Lower leg skin (tissue), 4 donors: ENCODE results near the gene C11orf21. TPM values are rescaled to one million over a fixed set of nuclear protein-coding genes. Genes with fewer than 3 reads are reported as not detected.

Experiments
- DNase-seq, 2 donors: peaks; one replicate each; pipeline ENCODE4 v3.0.0-alpha.2; 2019; ENCODE audit warnings: low spot score in 2 of 2
- H3K4me3 ChIP-seq: fragments of 200-600 bp; sonication (generic); 2 replicates; pipeline ENCODE4 v1.5.1; 2017; ENCODE audit warnings: mild to moderate bottlenecking, low read depth; ENCODE audit not compliant: poor library complexity, severe bottlenecking
- POLR2A ChIP-seq, 2 donors: fragments of 450-650 bp; IDR thresholded peaks; one replicate each; pipeline ENCODE4 v1.6.1; 2016 to 2017; ENCODE audit warnings: antibody characterized with exemption in 2 of 2, mild to moderate bottlenecking in 1 of 2, moderate library complexity in 1 of 2
- WGBS, 2 donors: methylation state at CpG; one replicate each; pipeline ENCODE4 v1.1.5; 2018; 5-methylcytosine and 5-hydroxymethylcytosine counted together
- intact Hi-C: fragments of 100-400 bp; cut with DNase I; formaldehyde crosslinking; loops from one replicate; pipeline ENCODE4 v1.15.0; 2023; ENCODE audit warnings: low total_unique reads
- total RNA-seq, 4 donors: library from RNA; depleted of rRNA; stranded (reverse); fragments of >200 nt; gene quantifications; one replicate each; pipeline ENCODE4 v1.1.0, GENCODE V29; 2016
- TF ChIP-seq, protein P1 (sequence below), 3 donors: fragments of 450-650 bp; IDR thresholded peaks; one replicate each; pipeline ENCODE4 v1.5.1; 2016; ENCODE audit warnings: antibody characterized with exemption in 3 of 3, mild to moderate bottlenecking in 3 of 3, moderate library complexity in 2 of 3

The C11orf21 gene
- total RNA-seq, 4 donors from 2014 or later: 0.42 to 1.4 (median 0.65) TPM

GRCh38 chr11:2304506-2305139 lies 2.9 kb upstream of the C11orf21 start:
- H3K4me3 ChIP-seq: no peak overlapping the region
- intact Hi-C loops: loop anchor here (10.0 kb wide), 1 partner anchor 230 kb away; no protein-coding TSS in a partner anchor
- no peak for TF ChIP-seq POLR2A (IDR thresholded peaks at IDR 0.05)
- TF ChIP-seq, protein P1, sequence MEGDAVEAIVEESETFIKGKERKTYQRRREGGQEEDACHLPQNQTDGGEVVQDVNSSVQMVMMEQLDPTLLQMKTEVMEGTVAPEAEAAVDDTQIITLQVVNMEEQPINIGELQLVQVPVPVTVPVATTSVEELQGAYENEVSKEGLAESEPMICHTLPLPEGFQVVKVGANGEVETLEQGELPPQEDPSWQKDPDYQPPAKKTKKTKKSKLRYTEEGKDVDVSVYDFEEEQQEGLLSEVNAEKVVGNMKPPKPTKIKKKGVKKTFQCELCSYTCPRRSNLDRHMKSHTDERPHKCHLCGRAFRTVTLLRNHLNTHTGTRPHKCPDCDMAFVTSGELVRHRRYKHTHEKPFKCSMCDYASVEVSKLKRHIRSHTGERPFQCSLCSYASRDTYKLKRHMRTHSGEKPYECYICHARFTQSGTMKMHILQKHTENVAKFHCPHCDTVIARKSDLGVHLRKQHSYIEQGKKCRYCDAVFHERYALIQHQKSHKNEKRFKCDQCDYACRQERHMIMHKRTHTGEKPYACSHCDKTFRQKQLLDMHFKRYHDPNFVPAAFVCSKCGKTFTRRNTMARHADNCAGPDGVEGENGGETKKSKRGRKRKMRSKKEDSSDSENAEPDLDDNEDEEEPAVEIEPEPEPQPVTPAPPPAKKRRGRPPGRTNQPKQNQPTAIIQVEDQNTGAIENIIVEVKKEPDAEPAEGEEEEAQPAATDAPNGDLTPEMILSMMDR (IDR thresholded peaks at IDR 0.05): no peak
- 66 to 72% methylated on average over 9 to 14 of the region's 14 CpGs for WGBS, 2 donors
- peak in 1 of 2 donors; percentile 86 for DNase-seq

DNA sequence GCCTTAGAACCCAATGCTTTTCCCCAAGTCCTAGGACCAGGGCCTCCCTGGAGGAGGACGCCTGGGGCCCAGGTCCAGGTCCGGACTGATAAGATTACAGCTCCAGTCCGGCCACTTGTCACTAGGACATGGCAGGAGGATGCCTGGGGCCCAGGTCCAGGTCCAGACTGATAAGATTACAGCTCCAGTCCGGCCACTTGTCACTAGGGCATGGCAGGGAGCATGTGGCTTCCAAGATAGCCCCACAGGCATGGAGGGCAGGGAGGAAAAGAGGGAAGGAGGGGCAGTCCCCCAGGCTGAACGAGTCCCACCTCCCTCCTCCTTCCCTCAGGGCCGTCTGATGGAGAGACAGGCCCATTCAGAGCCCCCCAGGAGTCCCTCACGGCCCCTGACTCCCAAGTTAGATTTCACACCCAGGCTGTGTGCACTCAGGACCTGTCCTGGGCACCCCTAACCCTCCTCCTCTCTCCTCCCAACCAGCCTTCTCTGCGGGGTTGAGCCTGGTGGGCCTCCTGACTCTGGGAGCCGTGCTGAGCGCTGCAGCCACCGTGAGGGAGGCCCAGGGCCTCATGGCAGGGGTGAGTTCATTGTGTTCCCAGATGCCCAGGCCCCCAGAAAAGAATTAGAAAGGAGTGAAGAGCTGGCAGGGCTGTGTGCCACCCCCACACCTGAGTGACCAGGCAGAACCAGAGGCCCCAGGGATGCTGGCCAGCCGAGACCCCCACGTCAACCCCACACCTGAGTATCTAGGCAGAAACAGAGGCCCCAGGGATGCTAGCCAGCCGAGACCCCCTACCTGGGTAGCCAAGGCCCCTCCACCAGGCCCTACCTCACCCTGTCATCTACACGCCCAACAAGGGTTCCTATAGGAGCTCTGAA lies 2.1 kb upstream of the C11orf21 start:
- intact Hi-C loops: loop anchor here (10.0 kb wide), 1 partner anchor 231 kb away; no protein-coding TSS in a partner anchor
- peak; percentile 12 to 80 for DNase-seq

GRCh38 chr11:2302896-2303626 lies 1.3 kb upstream of the C11orf21 start:
- WGBS, 2 donors: 57 to 60% methylated on average over 13 to 16 of the region's 18 CpGs
- peak in 1 of 2 donors; percentile 85 for DNase-seq
- no peak overlapping the region for H3K4me3 ChIP-seq
- intact Hi-C loops: loop anchor here (10.0 kb wide), 1 partner anchor 232 kb away; no protein-coding TSS in a partner anchor
- TF ChIP-seq, protein P1 (IDR thresholded peaks at IDR 0.05): no peak
- no peak for TF ChIP-seq POLR2A (IDR thresholded peaks at IDR 0.05)

More for the DNA sequence above, 2.1 kb upstream of the C11orf21 start:
- 78 to 84% methylated on average over 12 to 15 of the region's 15 CpGs for WGBS, 2 donors
- TF ChIP-seq, protein P1 (IDR thresholded peaks at IDR 0.05): no peak
- TF ChIP-seq POLR2A (IDR thresholded peaks at IDR 0.05): no peak
- no peak overlapping the region for H3K4me3 ChIP-seq

DNA sequence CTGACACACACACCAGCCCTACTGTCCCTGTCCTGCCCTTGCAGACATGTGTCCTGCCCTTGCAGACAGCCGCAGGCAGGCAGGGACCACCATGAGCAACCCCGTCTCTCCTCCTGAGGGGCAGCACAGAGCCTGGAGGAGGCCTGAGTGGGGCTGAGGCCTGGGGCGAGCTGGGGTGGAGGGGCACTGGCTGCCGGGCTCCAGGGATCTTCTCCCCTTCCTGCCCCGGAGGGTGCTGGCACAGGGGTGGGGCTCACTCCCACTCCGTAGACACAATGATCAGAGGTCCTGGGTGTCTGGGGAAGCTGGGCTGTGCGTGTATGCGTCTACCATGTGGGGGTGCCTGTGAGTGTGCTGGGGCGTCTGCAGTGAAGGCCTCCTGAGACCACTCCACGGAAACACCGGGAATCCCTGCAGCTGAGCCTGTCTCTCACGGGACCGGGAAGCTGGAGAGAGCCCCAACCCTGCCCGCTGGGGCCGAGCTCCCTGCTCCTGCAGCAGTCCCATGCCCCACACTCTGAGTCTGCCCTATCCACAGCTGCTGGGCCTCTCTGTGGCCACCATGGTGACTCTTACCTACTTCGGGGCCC lies 683 bp upstream of the C11orf21 start:
- WGBS, 2 donors: 58 to 79% methylated on average over 10 to 16 of the region's 16 CpGs
- TF ChIP-seq POLR2A (IDR thresholded peaks at IDR 0.05): no peak
- intact Hi-C loops: loop anchor here (10.0 kb wide), 1 partner anchor 232 kb away; no protein-coding TSS in a partner anchor
- no peak overlapping the region for H3K4me3 ChIP-seq
- peak; percentile 15 to 87 for DNase-seq

DNA sequence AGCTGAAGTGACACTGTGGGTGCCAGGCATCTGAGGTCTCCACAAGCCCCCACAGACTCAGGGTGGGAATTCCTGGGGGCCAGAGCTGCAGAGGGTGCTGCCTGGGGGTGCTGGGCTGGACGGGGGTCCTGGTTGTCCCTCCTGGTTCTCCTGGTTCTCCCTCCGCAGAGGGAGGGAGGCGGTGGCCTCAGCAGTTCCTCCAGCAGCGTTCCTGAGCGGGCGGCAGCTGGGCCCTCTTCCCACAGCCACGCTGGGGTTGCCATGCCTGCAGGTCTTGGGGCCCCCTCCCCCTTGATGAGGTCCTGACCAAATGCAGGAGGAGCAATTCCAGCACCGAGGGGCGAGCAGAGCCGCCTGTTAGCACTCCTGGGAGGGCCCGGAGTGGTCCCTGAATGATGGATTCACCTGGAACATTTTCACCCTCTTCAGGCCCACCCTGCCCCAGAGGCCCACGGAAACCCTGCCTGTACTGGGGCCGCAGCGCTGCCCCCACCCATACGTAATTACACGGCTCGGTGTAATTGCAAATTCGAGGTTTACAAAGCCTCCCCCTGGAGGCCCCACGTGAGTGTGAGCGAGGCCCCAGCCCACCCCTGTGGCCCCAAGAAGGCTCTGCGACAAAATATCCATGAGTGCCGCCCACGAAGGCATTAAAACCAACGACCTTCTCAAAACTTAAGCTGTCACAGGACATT lies 635 bp downstream of the C11orf21 start:
- intact Hi-C loops: loop anchor here (10.0 kb wide), 1 partner anchor 234 kb away; no protein-coding TSS in a partner anchor
- WGBS, 2 donors: 67 to 75% methylated on average over 17 to 23 of the region's 24 CpGs
- TF ChIP-seq, protein P1 (IDR thresholded peaks at IDR 0.05): no peak
- no peak for TF ChIP-seq POLR2A (IDR thresholded peaks at IDR 0.05)
- H3K4me3 ChIP-seq: no peak overlapping the region
- DNase-seq: peak in 1 of 2 donors; percentile 84
